Activated CD8-positive, alpha-beta T cell treated with anti-CD3 and anti-CD28 coated beads for 36 hours (primary cell): ENCODE results near the gene SPATA6L. TPM values are rescaled to one million over a fixed set of nuclear protein-coding genes. Genes with fewer than 3 reads are reported as not detected.

Experiments
- ATAC-seq: fragments of 200-7000 bp; cut with Tn5 transposase; one replicate; pipeline ENCODE4 v1.10.0; 2021; ENCODE audit warnings: mild to moderate bottlenecking, moderate library complexity
- CTCF ChIA-PET: fragments of 350-600 bp; sonication (Branson Sonifier 250); formaldehyde crosslinking; loops from one replicate; lab custom pipeline; 2021; ENCODE audit warnings: antibody characterized with exemption; lab: Charles Lee
- POLR2A ChIA-PET: fragments of 350-600 bp; sonication (Branson Sonifier 250); formaldehyde crosslinking; loops from one replicate; lab custom pipeline; 2021; ENCODE audit warnings: antibody characterized with exemption; lab: Charles Lee
- DNase-seq: peaks from one replicate; pipeline ENCODE4 v3.0.0-alpha.2; 2020
- H3K27ac Mint-ChIP-seq: one replicate; pipeline ENCODE4 v1.8.0; 2021; ENCODE audit warnings: mild to moderate bottlenecking, mixed read lengths
- H3K27me3 Mint-ChIP-seq: one replicate; pipeline ENCODE4 v1.8.0; 2021; ENCODE audit warnings: mixed read lengths
- H3K36me3 Mint-ChIP-seq: one replicate; pipeline ENCODE4 v1.8.0; 2021; ENCODE audit warnings: low read depth, mixed read lengths
- H3K4me1 Mint-ChIP-seq: one replicate; pipeline ENCODE4 v1.8.0; 2021; ENCODE audit warnings: low read depth, mixed read lengths
- H3K4me3 Mint-ChIP-seq: one replicate; pipeline ENCODE4 v1.8.0; 2021; ENCODE audit warnings: mild to moderate bottlenecking, moderate library complexity, mixed read lengths
- H3K9me3 Mint-ChIP-seq: one replicate; pipeline ENCODE4 v1.8.0; 2021; ENCODE audit warnings: mixed read lengths
- CTCF ChIP-seq: fragments of 200-600 bp; IDR thresholded peaks from one replicate; pipeline ENCODE4 v1.8.0; 2022; ENCODE audit warnings: antibody characterized with exemption, mild to moderate bottlenecking
- intact Hi-C: fragments of 100-400 bp; cut with micrococcal nuclease; formaldehyde crosslinking; loops from one replicate; pipeline ENCODE4 v1.10.0; 2022
- total RNA-seq, 2 experiments: library from RNA; stranded (reverse); gene quantifications; one replicate each; pipeline ENCODE4 v1.2.3, GENCODE V29; 2021

Gene SPATA6L
- total RNA-seq, 2 experiments from 2014 or later: 0.43 to 0.78 TPM

- intact Hi-C loops: loop anchor here (10.0 kb wide), 1 partner anchor 324 kb away; no protein-coding TSS in a partner anchor
- ATAC-seq: no peak
- H3K4me1 Mint-ChIP-seq: peaks cover 4% of the 10 kb centered on the region
- CTCF ChIA-PET: interaction anchor here (1.3 to 2.5 kb wide), 12 partner anchors 11 to 323 kb away, joined by 3 to 21 read pairs (median 6); partner anchors contain the start of gene PLPP6
- no peaks in the 10 kb centered on the region for H3K27me3 Mint-ChIP-seq
- DNase-seq: no peak
- POLR2A ChIA-PET: no interaction called here
- H3K27ac Mint-ChIP-seq: no peak overlapping the region
- TF ChIP-seq CTCF: no peak
- H3K36me3 Mint-ChIP-seq: no peaks in the 10 kb centered on the region
- H3K4me3 Mint-ChIP-seq: no peak overlapping the region
- H3K9me3 Mint-ChIP-seq: no peaks in the 10 kb centered on the region
Observed at GRCh38 chr9:4638968-4639367, 27.3 kb downstream of the SPATA6L start.

DNA sequence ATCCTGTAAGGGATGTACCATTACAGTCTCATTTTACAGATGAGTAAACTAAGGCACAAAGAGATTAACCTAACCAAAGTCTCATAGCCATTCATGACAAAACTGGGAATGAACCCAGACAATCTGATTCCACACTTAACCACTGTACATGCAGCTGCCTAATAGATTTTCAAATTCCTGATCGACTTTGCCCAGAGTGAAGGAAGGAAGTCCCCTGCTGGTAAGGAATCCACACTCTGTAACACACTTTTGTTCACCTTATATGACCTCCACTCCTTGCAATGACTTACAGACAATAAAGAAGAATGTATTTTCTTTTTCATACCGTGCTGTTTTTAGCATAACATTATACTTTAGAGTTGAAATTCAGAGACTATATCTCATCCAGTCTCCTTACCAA lies 35.4 kb downstream of the SPATA6L start:
- no peaks in the 10 kb centered on the region for H3K9me3 Mint-ChIP-seq
- no peaks in the 10 kb centered on the region for H3K36me3 Mint-ChIP-seq
- DNase-seq (no peak), ATAC-seq (no peak)
- no peaks in the 10 kb centered on the region for H3K4me1 Mint-ChIP-seq
- ChIA-PET POLR2A (interaction anchor here (0.6 kb wide), 1 partner anchor 839 kb away, joined by 3 read pairs; no protein-coding TSS in a partner anchor), CTCF (interaction anchor here (1.7 kb wide), 1 partner anchor 9 kb away, joined by 5 read pairs; no protein-coding TSS in a partner anchor)
- no peak overlapping the region for H3K27ac Mint-ChIP-seq
- intact Hi-C loops: loop anchor here (10.0 kb wide), 1 partner anchor 316 kb away; no protein-coding TSS in a partner anchor
- TF ChIP-seq CTCF: no peak
- no peaks in the 10 kb centered on the region for H3K27me3 Mint-ChIP-seq
- H3K4me3 Mint-ChIP-seq: no peak overlapping the region

GRCh38 chr9:4622016-4622415 lies 44.3 kb downstream of the SPATA6L start:
- intact Hi-C loops: no loop called here

GRCh38 chr9:4620881-4621555 lies 45.3 kb downstream of the SPATA6L start:
- intact Hi-C loops: no loop called here
- ChIA-PET POLR2A (interaction anchor here (0.7 kb wide), 1 partner anchor 45 kb away, joined by 3 read pairs; the partner anchor contains the start of gene SPATA6L), CTCF (interaction anchor here (0.6 to 1.8 kb wide), 4 partner anchors 12 to 19 kb away, joined by 3 to 6 read pairs (median 4); no protein-coding TSS in a partner anchor)
- TF ChIP-seq CTCF: no peak
- H3K9me3 Mint-ChIP-seq: no peaks in the 10 kb centered on the region
- H3K36me3 Mint-ChIP-seq: no peaks in the 10 kb centered on the region
- H3K27ac Mint-ChIP-seq: no peak overlapping the region
- no peaks in the 10 kb centered on the region for H3K27me3 Mint-ChIP-seq
- DNase-seq: peak; percentile 10
- no peak overlapping the region for H3K4me3 Mint-ChIP-seq
- ATAC-seq: peak; percentile 45
- peaks cover 15% of the 10 kb centered on the region for H3K4me1 Mint-ChIP-seq

More at GRCh38 chr9:4622016-4622415, 44.3 kb downstream of the SPATA6L start:
- POLR2A ChIA-PET: no interaction called here
- no peaks in the 10 kb centered on the region for H3K27me3 Mint-ChIP-seq
- no peak for DNase-seq
- no peak for TF ChIP-seq CTCF
- no peak for ATAC-seq
- no peaks in the 10 kb centered on the region for H3K9me3 Mint-ChIP-seq
- H3K36me3 Mint-ChIP-seq: no peaks in the 10 kb centered on the region
- H3K4me1 Mint-ChIP-seq: peaks cover 15% of the 10 kb centered on the region
- H3K4me3 Mint-ChIP-seq: no peak overlapping the region
- CTCF ChIA-PET: interaction anchor here (1.2 kb wide), 1 partner anchor 18 kb away, joined by 5 read pairs; no protein-coding TSS in a partner anchor
- no peak overlapping the region for H3K27ac Mint-ChIP-seq
